Memory B cell (primary cell): ENCODE results near the gene PRPF6.
A peak's percentile ranks its signal among the peaks of the same experiment; 100 is the strongest.

Experiments
- ATAC-seq: fragments of 150-1000 bp; cut with Tn5 transposase; 2 replicates; pipeline ENCODE4 v1.10.0; 2021; ENCODE audit warnings: low read depth, mild to moderate bottlenecking, moderate library complexity
- DNase-seq, 2 donors: peaks; one replicate each; pipeline ENCODE4 v3.0.0; 2022; ENCODE audit warnings: low spot score in 2 of 2
- H3K27ac Mint-ChIP-seq: one replicate; pipeline ENCODE4 v1.8.0; 2022; ENCODE audit warnings: mild to moderate bottlenecking, moderate library complexity, mixed read lengths
- H3K27me3 Mint-ChIP-seq: one replicate; pipeline ENCODE4 v1.8.0; 2022; ENCODE audit warnings: mixed read lengths
- H3K36me3 Mint-ChIP-seq: one replicate; pipeline ENCODE4 v1.8.0; 2022; ENCODE audit warnings: mild to moderate bottlenecking, mixed read lengths
- H3K4me1 Mint-ChIP-seq: one replicate; pipeline ENCODE4 v1.8.0; 2022; ENCODE audit warnings: mixed read lengths
- H3K4me3 Mint-ChIP-seq: one replicate; pipeline ENCODE4 v1.8.0; 2022; ENCODE audit warnings: mild to moderate bottlenecking, moderate library complexity, mixed read lengths
- H3K9me3 Mint-ChIP-seq: one replicate; pipeline ENCODE4 v1.8.0; 2022; ENCODE audit warnings: mixed read lengths

The PRPF6 gene

GRCh38 chr20:64063389-64064144 is 82.6 kb downstream of the PRPF6 start:
- Mint-ChIP-seq H3K36me3 (no peaks in the 10 kb centered on the region), H3K4me3 (peak overlapping the region; percentile 90), H3K27ac (peak overlapping the region; percentile 86), H3K4me1 (peaks cover 39% of the 10 kb centered on the region), H3K27me3 (no peaks in the 10 kb centered on the region), H3K9me3 (no peaks in the 10 kb centered on the region)
- ATAC-seq (no peak), DNase-seq (no peak)

- H3K27ac Mint-ChIP-seq, result peak overlapping the region; percentile 86
- H3K36me3 Mint-ChIP-seq, result no peaks in the 10 kb centered on the region
- DNase-seq (no peak), ATAC-seq (no peak)
- no peaks in the 10 kb centered on the region for H3K9me3 Mint-ChIP-seq
- H3K4me1 Mint-ChIP-seq, result peaks cover 38% of the 10 kb centered on the region
- no peaks in the 10 kb centered on the region for H3K27me3 Mint-ChIP-seq
- H3K4me3 Mint-ChIP-seq, result peak overlapping the region; percentile 90
Observed at GRCh38 chr20:64064145-64064698, 83.3 kb downstream of the PRPF6 start.

GRCh38 chr20:64065062-64065973 is 84.4 kb downstream of the PRPF6 start:
- Mint-ChIP-seq H3K36me3 (no peaks in the 10 kb centered on the region), H3K9me3 (no peaks in the 10 kb centered on the region), H3K27me3 (no peaks in the 10 kb centered on the region), H3K4me3 (peak overlapping the region; percentile 48), H3K27ac (peak overlapping the region; percentile 88), H3K4me1 (peaks cover 37% of the 10 kb centered on the region)
- DNase-seq (no peak), ATAC-seq (peak; percentile 23)

GRCh38 chr20:64065974-64066343 is 85.0 kb downstream of the PRPF6 start:
- peak overlapping the region; percentile 44 for H3K4me3 Mint-ChIP-seq
- H3K27me3 Mint-ChIP-seq, result no peaks in the 10 kb centered on the region
- H3K4me1 Mint-ChIP-seq, result peaks cover 41% of the 10 kb centered on the region
- peak in 1 of 2 donors; percentile 64 for DNase-seq
- H3K36me3 Mint-ChIP-seq, result no peaks in the 10 kb centered on the region
- ATAC-seq, result peak; percentile 66
- no peaks in the 10 kb centered on the region for H3K9me3 Mint-ChIP-seq
- peak overlapping the region; percentile 88 for H3K27ac Mint-ChIP-seq

GRCh38 chr20:64067005-64067632 is 86.2 kb downstream of the PRPF6 start:
- H3K4me1 Mint-ChIP-seq, result peaks cover 46% of the 10 kb centered on the region
- no peaks in the 10 kb centered on the region for H3K36me3 Mint-ChIP-seq
- no peaks in the 10 kb centered on the region for H3K9me3 Mint-ChIP-seq
- no peak overlapping the region for H3K4me3 Mint-ChIP-seq
- no peaks in the 10 kb centered on the region for H3K27me3 Mint-ChIP-seq
- ATAC-seq (no peak), DNase-seq (no peak)
- H3K27ac Mint-ChIP-seq, result peak overlapping the region; percentile 77

GRCh38 chr20:64067733-64068307 is 86.9 kb downstream of the PRPF6 start:
- Mint-ChIP-seq H3K27me3 (no peaks in the 10 kb centered on the region), H3K27ac (peak overlapping the region; percentile 55), H3K4me3 (no peak overlapping the region), H3K36me3 (peaks cover 2% of the 10 kb centered on the region), H3K9me3 (no peaks in the 10 kb centered on the region), H3K4me1 (peaks cover 50% of the 10 kb centered on the region)
- DNase-seq (no peak), ATAC-seq (no peak)

- Mint-ChIP-seq H3K36me3 (peaks cover 2% of the 10 kb centered on the region), H3K27me3 (no peaks in the 10 kb centered on the region), H3K4me3 (no peak overlapping the region), H3K4me1 (peaks cover 49% of the 10 kb centered on the region), H3K27ac (no peak overlapping the region), H3K9me3 (no peaks in the 10 kb centered on the region)
- ATAC-seq, result no peak
- DNase-seq, result no peak
Observed at GRCh38 chr20:64068386-64069208, 87.7 kb downstream of the PRPF6 start.

GRCh38 chr20:64069209-64069613 is 88.3 kb downstream of the PRPF6 start:
- Mint-ChIP-seq H3K4me1 (peaks cover 44% of the 10 kb centered on the region), H3K4me3 (no peak overlapping the region)

GRCh38 chr20:64069614-64070243 is 88.8 kb downstream of the PRPF6 start:
- Mint-ChIP-seq H3K4me1 (peaks cover 45% of the 10 kb centered on the region), H3K36me3 (peaks cover 3% of the 10 kb centered on the region), H3K9me3 (no peaks in the 10 kb centered on the region), H3K27me3 (no peaks in the 10 kb centered on the region), H3K4me3 (no peak overlapping the region), H3K27ac (no peak overlapping the region)
- no peak for DNase-seq
- no peak for ATAC-seq

More at GRCh38 chr20:64069209-64069613, 88.3 kb downstream of the PRPF6 start:
- ATAC-seq, result no peak
- no peak for DNase-seq
- Mint-ChIP-seq H3K9me3 (no peaks in the 10 kb centered on the region), H3K27me3 (no peaks in the 10 kb centered on the region), H3K36me3 (peaks cover 2% of the 10 kb centered on the region), H3K27ac (no peak overlapping the region)

- DNase-seq (no peak), ATAC-seq (no peak)
- H3K27ac Mint-ChIP-seq, result no peak overlapping the region
- no peak overlapping the region for H3K4me3 Mint-ChIP-seq
- H3K4me1 Mint-ChIP-seq, result peaks cover 40% of the 10 kb centered on the region
- no peaks in the 10 kb centered on the region for H3K27me3 Mint-ChIP-seq
- no peaks in the 10 kb centered on the region for H3K9me3 Mint-ChIP-seq
- peaks cover 6% of the 10 kb centered on the region for H3K36me3 Mint-ChIP-seq
Observed at GRCh38 chr20:64070244-64070993, 89.5 kb downstream of the PRPF6 start.

- Mint-ChIP-seq H3K9me3 (no peaks in the 10 kb centered on the region), H3K4me1 (peaks cover 33% of the 10 kb centered on the region), H3K27ac (peak overlapping the region; percentile 62), H3K27me3 (no peaks in the 10 kb centered on the region), H3K36me3 (peaks cover 9% of the 10 kb centered on the region), H3K4me3 (peak overlapping the region; percentile 44)
- ATAC-seq, result peak; percentile 36
- DNase-seq, result no peak
Observed at GRCh38 chr20:64071341-64072332, 90.7 kb downstream of the PRPF6 start.
